NCI-H2196 treated with DMSO at 0.1 percent for 48 hours (cell line): ENCODE results near the gene IL1RAP.

Source experiments
- DNase-seq: peaks from one replicate; lab custom pipeline; 2025; ENCODE audit not compliant: unreplicated experiment; lab: John Stamatoyannopoulos, UW

Gene IL1RAP

DNA sequence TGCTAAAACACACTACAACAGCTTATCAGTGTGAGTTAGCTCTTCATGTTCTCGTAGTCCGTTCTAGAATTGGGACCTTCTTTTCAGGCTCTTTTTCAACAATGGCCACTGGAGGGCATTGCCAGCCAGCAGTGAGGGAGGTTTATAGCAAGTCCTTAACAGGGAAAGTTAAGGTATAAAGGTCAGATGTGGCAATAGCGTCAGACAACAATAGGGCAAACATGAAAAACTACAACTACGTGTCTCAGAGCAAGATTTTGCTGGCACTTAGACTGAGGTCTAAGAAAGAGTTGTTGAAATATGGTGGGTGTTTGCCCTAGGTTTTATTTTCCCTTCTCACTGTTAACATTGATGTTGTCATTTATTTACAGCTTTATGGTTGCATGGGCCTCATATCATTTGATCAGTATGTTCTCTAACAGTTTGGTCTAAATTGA, 187.2 kb downstream of the IL1RAP start:
- DNase-seq: no peak

DNA sequence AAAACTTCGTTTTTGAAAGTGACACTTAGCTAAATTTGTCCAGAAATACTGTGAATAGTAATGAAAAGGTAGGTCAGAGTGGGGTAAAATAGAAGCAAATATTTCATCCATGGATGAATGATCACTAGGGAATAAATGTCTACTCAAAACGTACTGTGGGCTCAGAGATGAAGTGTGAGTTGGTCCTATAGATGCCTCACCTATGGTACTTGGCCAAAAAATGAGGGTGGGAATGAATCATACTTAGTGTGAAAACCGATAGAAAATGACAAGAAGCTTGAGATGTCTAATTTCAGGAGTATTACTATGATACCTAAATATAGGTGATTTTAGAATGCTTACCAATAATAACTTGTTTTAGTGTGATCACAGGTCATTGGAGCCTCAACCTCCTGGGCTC, 192.7 kb downstream of the IL1RAP start:
- DNase-seq: no peak
